Activated CD4-positive, CD25-positive, alpha-beta regulatory T cell (primary cell): ENCODE results near the gene PAK1.

Source experiments
- DNase-seq, 4 experiments: peaks; one replicate each; lab custom pipeline; 2025; lab: John Stamatoyannopoulos, UW

PAK1 gene

GRCh38 chr11:77472991-77473800, 698 bp downstream of the PAK1 start:
- peak in 1 of 4 experiments; percentile 19 for DNase-seq

GRCh38 chr11:77471558-77472193, 2.2 kb downstream of the PAK1 start:
- DNase-seq = no peak

- DNase-seq = no peak
Measured at GRCh38 chr11:77470971-77471370, 2.9 kb downstream of the PAK1 start.

GRCh38 chr11:77470504-77470903, 3.4 kb downstream of the PAK1 start:
- DNase-seq = no peak

- no peak for DNase-seq
Measured at GRCh38 chr11:77468527-77468926, 5.4 kb downstream of the PAK1 start.

GRCh38 chr11:77467993-77468392, 5.9 kb downstream of the PAK1 start:
- DNase-seq = no peak

GRCh38 chr11:77467233-77467632, 6.7 kb downstream of the PAK1 start:
- no peak for DNase-seq

GRCh38 chr11:77457340-77457739, 16.6 kb downstream of the PAK1 start:
- no peak for DNase-seq

GRCh38 chr11:77455740-77456139, 18.2 kb downstream of the PAK1 start:
- DNase-seq = no peak

- DNase-seq = no peak
Measured at GRCh38 chr11:77454867-77455655, 18.8 kb downstream of the PAK1 start.

- no peak for DNase-seq
Measured at GRCh38 chr11:77450227-77450626, 23.7 kb downstream of the PAK1 start.

- DNase-seq = no peak
Measured at GRCh38 chr11:77449784-77450183, 24.1 kb downstream of the PAK1 start.

- no peak for DNase-seq
Measured at GRCh38 chr11:77449060-77449521, 24.8 kb downstream of the PAK1 start.

GRCh38 chr11:77448269-77448668, 25.6 kb downstream of the PAK1 start:
- DNase-seq = no peak

- DNase-seq = no peak
Measured at GRCh38 chr11:77446911-77447629, 26.8 kb downstream of the PAK1 start.

- no peak for DNase-seq
Measured at GRCh38 chr11:77444261-77444660, 29.6 kb downstream of the PAK1 start.

GRCh38 chr11:77442394-77443053, 31.4 kb downstream of the PAK1 start:
- DNase-seq = no peak

- DNase-seq = no peak
Measured at GRCh38 chr11:77441426-77441825, 32.5 kb downstream of the PAK1 start.

GRCh38 chr11:77440678-77441077, 33.2 kb downstream of the PAK1 start:
- no peak for DNase-seq

- no peak for DNase-seq
Measured at GRCh38 chr11:77438487-77438886, 35.4 kb downstream of the PAK1 start.

- DNase-seq = no peak
Measured at GRCh38 chr11:77436969-77437368, 36.9 kb downstream of the PAK1 start.
